ENCODE results near the gene CERS1.

The CERS1 gene

GRCh38 chr19:18893587-18894253 lies 2.2 kb downstream of the CERS1 start:
- Histone ChIP-seq H3K27ac (ENCODE audit: insufficient read depth in 1 of 2, low read depth in 1 of 2, low read length in 2 of 2, poor library complexity in 1 of 2, severe bottlenecking in 2 of 2) (no peak overlapping the region), H3K9me3 (ENCODE audit: control extremely low read depth in 1 of 5, control insufficient read depth in 4 of 5, insufficient read depth in 2 of 5, low read depth in 1 of 5, low read length in 4 of 5) (no peaks in the 10 kb centered on the region), H3K36me3 (ENCODE audit: control insufficient read depth in 4 of 4, insufficient read depth in 4 of 4, low read length in 3 of 4) (peaks cover 0 to 2% (median 0%) of the 10 kb centered on the region in 4 experiments), H3K4me3 (ENCODE audit: control insufficient read depth in 1 of 7, extremely low read depth in 1 of 7, insufficient read depth in 4 of 7, low read depth in 2 of 7, low read length in 6 of 7) (no peak overlapping the region), H3K4me1 (ENCODE audit: control extremely low read depth in 1 of 4, control insufficient read depth in 4 of 4, insufficient read depth in 4 of 4, low read length in 3 of 4) (peaks cover 0 to 18% (median 14%) of the 10 kb centered on the region in 4 experiments), H3K27me3 (replicated peaks in 2 of 5; ENCODE audit: control insufficient read depth in 4 of 5, insufficient read depth in 5 of 5, low read length in 4 of 5) (peaks cover 0 to 46% (median 6%) of the 10 kb centered on the region in 5 experiments)
- ChIA-PET CTCF (interaction anchor here (1.0 to 1.6 kb wide), 2 partner anchors 93 to 281 kb away, joined by 3 to 4 read pairs; no protein-coding TSS in a partner anchor), POLR2A (no interaction called here)
- WGBS (ENCODE audit: insufficient coverage) = 68% methylated on average over 13 of the region's 18 CpGs
- no peak for DNase-seq

- Histone ChIP-seq H3K27ac (ENCODE audit: insufficient read depth in 1 of 2, low read depth in 1 of 2, low read length in 2 of 2, poor library complexity in 1 of 2, severe bottlenecking in 2 of 2) (no peak overlapping the region), H3K9me3 (ENCODE audit: control extremely low read depth in 1 of 5, control insufficient read depth in 4 of 5, insufficient read depth in 2 of 5, low read depth in 1 of 5, low read length in 4 of 5) (no peaks in the 10 kb centered on the region), H3K4me3 (ENCODE audit: control insufficient read depth in 1 of 7, extremely low read depth in 1 of 7, insufficient read depth in 4 of 7, low read depth in 2 of 7, low read length in 6 of 7) (no peak overlapping the region), H3K27me3 (replicated peaks in 2 of 5; ENCODE audit: control insufficient read depth in 4 of 5, insufficient read depth in 5 of 5, low read length in 4 of 5) (peaks cover 0 to 27% (median 6%) of the 10 kb centered on the region in 5 experiments), H3K4me1 (ENCODE audit: control extremely low read depth in 1 of 4, control insufficient read depth in 4 of 4, insufficient read depth in 4 of 4, low read length in 3 of 4) (peaks cover 0 to 8% (median 6%) of the 10 kb centered on the region in 4 experiments), H3K36me3 (ENCODE audit: control insufficient read depth in 4 of 4, insufficient read depth in 4 of 4, low read length in 3 of 4) (no peaks in the 10 kb centered on the region)
- CTCF ChIA-PET = interaction anchor here (0.6 to 1.9 kb wide), 5 partner anchors 8 to 70 kb away, joined by 3 to 4 read pairs (median 4); no protein-coding TSS in a partner anchor
- DNase-seq = no peak
- POLR2A ChIA-PET = no interaction called here
- WGBS (ENCODE audit: insufficient coverage) = 92% methylated on average over 8 of the region's 10 CpGs
Measured at GRCh38 chr19:18889949-18890745, 5.8 kb downstream of the CERS1 start.

GRCh38 chr19:18886972-18887371 lies 9.0 kb downstream of the CERS1 start:
- Histone ChIP-seq H3K27ac (ENCODE audit: insufficient read depth in 1 of 2, low read depth in 1 of 2, low read length in 2 of 2, poor library complexity in 1 of 2, severe bottlenecking in 2 of 2) (no peak overlapping the region), H3K36me3 (ENCODE audit: control insufficient read depth in 4 of 4, insufficient read depth in 4 of 4, low read length in 3 of 4) (no peaks in the 10 kb centered on the region), H3K4me1 (ENCODE audit: control extremely low read depth in 1 of 4, control insufficient read depth in 4 of 4, insufficient read depth in 4 of 4, low read length in 3 of 4) (no peaks in the 10 kb centered on the region), H3K9me3 (ENCODE audit: control extremely low read depth in 1 of 5, control insufficient read depth in 4 of 5, insufficient read depth in 2 of 5, low read depth in 1 of 5, low read length in 4 of 5) (no peaks in the 10 kb centered on the region), H3K4me3 (ENCODE audit: control insufficient read depth in 1 of 7, extremely low read depth in 1 of 7, insufficient read depth in 4 of 7, low read depth in 2 of 7, low read length in 6 of 7) (no peak overlapping the region), H3K27me3 (replicated peaks in 2 of 5; ENCODE audit: control insufficient read depth in 4 of 5, insufficient read depth in 5 of 5, low read length in 4 of 5) (peaks cover 0 to 2% (median 0%) of the 10 kb centered on the region in 5 experiments)
- ChIA-PET POLR2A (no interaction called here), CTCF (no interaction called here)
- WGBS (ENCODE audit: insufficient coverage) = 100% methylated on average over 3 of the region's 4 CpGs
- no peak for DNase-seq

GRCh38 chr19:18883526-18884304 lies 12.2 kb downstream of the CERS1 start:
- POLR2A ChIA-PET = no interaction called here
- no peaks in the 10 kb centered on the region for H3K9me3 ChIP-seq (ENCODE audit: control extremely low read depth in 1 of 5, control insufficient read depth in 4 of 5, insufficient read depth in 2 of 5, low read depth in 1 of 5, low read length in 4 of 5)
- H3K27me3 ChIP-seq (replicated peaks in 2 of 5; ENCODE audit: control insufficient read depth in 4 of 5, insufficient read depth in 5 of 5, low read length in 4 of 5) = no peaks in the 10 kb centered on the region
- 97% methylated on average over 20 of the region's 30 CpGs for WGBS (ENCODE audit: insufficient coverage)
- no peak overlapping the region for H3K27ac ChIP-seq (ENCODE audit: insufficient read depth in 1 of 2, low read depth in 1 of 2, low read length in 2 of 2, poor library complexity in 1 of 2, severe bottlenecking in 2 of 2)
- no peak overlapping the region for H3K4me3 ChIP-seq (ENCODE audit: control insufficient read depth in 1 of 7, extremely low read depth in 1 of 7, insufficient read depth in 4 of 7, low read depth in 2 of 7, low read length in 6 of 7)
- CTCF ChIA-PET = interaction anchor here (1.1 kb wide), 1 partner anchor 18 kb away, joined by 3 read pairs; no protein-coding TSS in a partner anchor
- no peak for DNase-seq
- H3K36me3 ChIP-seq (ENCODE audit: control insufficient read depth in 4 of 4, insufficient read depth in 4 of 4, low read length in 3 of 4) = no peaks in the 10 kb centered on the region
- no peaks in the 10 kb centered on the region for H3K4me1 ChIP-seq (ENCODE audit: control extremely low read depth in 1 of 4, control insufficient read depth in 4 of 4, insufficient read depth in 4 of 4, low read length in 3 of 4)

GRCh38 chr19:18881491-18881890 lies 14.5 kb downstream of the CERS1 start:
- POLR2A ChIA-PET = no interaction called here
- WGBS (ENCODE audit: insufficient coverage) = 90% methylated on average over 7 of the region's 7 CpGs

GRCh38 chr19:18879579-18880373 lies 16.2 kb downstream of the CERS1 start:
- DNase-seq = peak; percentile 50 to 57 (median 51)
- Histone ChIP-seq H3K27ac (ENCODE audit: insufficient read depth in 1 of 2, low read depth in 1 of 2, low read length in 2 of 2, poor library complexity in 1 of 2, severe bottlenecking in 2 of 2) (no peak overlapping the region), H3K9me3 (ENCODE audit: control extremely low read depth in 1 of 5, control insufficient read depth in 4 of 5, insufficient read depth in 2 of 5, low read depth in 1 of 5, low read length in 4 of 5) (peaks cover 0 to 5% (median 0%) of the 10 kb centered on the region in 5 experiments), H3K4me1 (ENCODE audit: control extremely low read depth in 1 of 4, control insufficient read depth in 4 of 4, insufficient read depth in 4 of 4, low read length in 3 of 4) (no peaks in the 10 kb centered on the region), H3K36me3 (ENCODE audit: control insufficient read depth in 4 of 4, insufficient read depth in 4 of 4, low read length in 3 of 4) (no peaks in the 10 kb centered on the region), H3K27me3 (replicated peaks in 2 of 5; ENCODE audit: control insufficient read depth in 4 of 5, insufficient read depth in 5 of 5, low read length in 4 of 5) (no peaks in the 10 kb centered on the region), H3K4me3 (ENCODE audit: control insufficient read depth in 1 of 7, extremely low read depth in 1 of 7, insufficient read depth in 4 of 7, low read depth in 2 of 7, low read length in 6 of 7) (no peak overlapping the region)
- ChIA-PET CTCF (no interaction called here), POLR2A (no interaction called here)
- 91% methylated on average over 8 of the region's 13 CpGs for WGBS (ENCODE audit: insufficient coverage)

More at GRCh38 chr19:18881491-18881890, 14.5 kb downstream of the CERS1 start:
- Histone ChIP-seq H3K4me1 (ENCODE audit: control extremely low read depth in 1 of 4, control insufficient read depth in 4 of 4, insufficient read depth in 4 of 4, low read length in 3 of 4) (no peaks in the 10 kb centered on the region), H3K9me3 (ENCODE audit: control extremely low read depth in 1 of 5, control insufficient read depth in 4 of 5, insufficient read depth in 2 of 5, low read depth in 1 of 5, low read length in 4 of 5) (peaks cover 0 to 5% (median 0%) of the 10 kb centered on the region in 5 experiments), H3K27me3 (replicated peaks in 2 of 5; ENCODE audit: control insufficient read depth in 4 of 5, insufficient read depth in 5 of 5, low read length in 4 of 5) (no peaks in the 10 kb centered on the region), H3K36me3 (ENCODE audit: control insufficient read depth in 4 of 4, insufficient read depth in 4 of 4, low read length in 3 of 4) (no peaks in the 10 kb centered on the region), H3K4me3 (ENCODE audit: control insufficient read depth in 1 of 7, extremely low read depth in 1 of 7, insufficient read depth in 4 of 7, low read depth in 2 of 7, low read length in 6 of 7) (no peak overlapping the region), H3K27ac (ENCODE audit: insufficient read depth in 1 of 2, low read depth in 1 of 2, low read length in 2 of 2, poor library complexity in 1 of 2, severe bottlenecking in 2 of 2) (no peak overlapping the region)
- CTCF ChIA-PET = interaction anchor here (1.2 kb wide), 1 partner anchor 13 kb away, joined by 4 read pairs; no protein-coding TSS in a partner anchor
- no peak for DNase-seq

Data from common myeloid progenitor, CD34-positive (primary cell).